Psoas muscle (tissue), 8 donors: ENCODE results near the gene DNAH8. TPM values are rescaled to one million over a fixed set of nuclear protein-coding genes. Genes with fewer than 3 reads are reported as not detected.

Experiments used
- ATAC-seq, 4 donors: fragments of 200-7000 bp; cut with Tn5 transposase; one replicate each; pipeline ENCODE4 v1.9.1; 2020; ENCODE audit warnings: moderate library complexity in 3 of 4, mild to moderate bottlenecking in 2 of 4
- DNase-seq, 2 donors: peaks; one replicate each; pipeline ENCODE4 v3.0.0-alpha.2; 2020
- H3K27ac ChIP-seq: fragments of 200-600 bp; one replicate; pipeline ENCODE4 v1.8.0; 2022
- H3K27me3 ChIP-seq, 3 donors: fragments of 200-600 bp in 1 of 3; one replicate each; pipeline versions ENCODE4 v1.6.1 to v1.8.0; 2013 to 2022; ENCODE audit warnings: low read length in 2 of 3, mild to moderate bottlenecking in 2 of 3, moderate library complexity in 1 of 3; ENCODE audit not compliant: insufficient read depth in 3 of 3
- H3K36me3 ChIP-seq, 2 donors: fragments of 200-600 bp in 1 of 2; one replicate each; pipeline versions ENCODE4 v1.6.1 to v1.8.0; 2013 to 2022; ENCODE audit warnings: low read depth in 1 of 2, mild to moderate bottlenecking in 1 of 2, moderate library complexity in 1 of 2; ENCODE audit not compliant: insufficient read depth in 1 of 2
- H3K4me1 ChIP-seq: fragments of 200-600 bp; one replicate; pipeline ENCODE4 v1.8.0; 2022
- H3K4me3 ChIP-seq: fragments of 200-600 bp; one replicate; pipeline ENCODE4 v1.8.0; 2022; ENCODE audit warnings: mild to moderate bottlenecking
- H3K9me3 ChIP-seq: fragments of 200-600 bp; one replicate; pipeline ENCODE4 v1.8.0; 2022
- CTCF ChIP-seq: fragments of 200-600 bp; IDR thresholded peaks from one replicate; pipeline ENCODE4 v1.8.0; 2022; ENCODE audit warnings: antibody characterized with exemption
- WGBS, 3 donors: extraction: QIAGEN DNeasy Blood & Tissue Kit; methylation state at CpG; one replicate each; pipeline versions ENCODE4 v1.1.6 to v1.1.7; 2013; 5-methylcytosine and 5-hydroxymethylcytosine counted together
- intact Hi-C, 2 donors: fragments of 100-400 bp; cut with DNase I; formaldehyde crosslinking; loops; one replicate each; pipeline versions ENCODE4 v1.11.0 to v1.14.2; 2022
- polyA plus RNA-seq, 3 donors: library from polyadenylated mRNA; stranded (reverse); fragments of 200-250 nt; gene quantifications; one replicate each; pipeline ENCODE4 v1.2.3, GENCODE V29; 2013
- total RNA-seq, 4 donors: library from RNA; stranded (reverse); fragmentation: NEBNext Ultra II Directional in 2 of 4; extraction: Animal tissue kit (Norgen Biotek cat#: 25700) in 2 of 4; gene quantifications; one replicate each; pipeline versions ENCODE4 v1.2.1 to v1.2.4, GENCODE V29; 2021 to 2023
- donor health status: healthy with polysubstance abuse.
- donor health status: DM: no; HTN: no; CAD: no; lungs with moderate emphysema.
- donor health status: Bipolar disorder and iron deficiency.
- donor health status: healthy.
- donor health status: DM: yes; HTN: yes; CAD: no.
- donor health status: DM: no; HTN: no; CAD: no.
- donor health status: DM: no; HTN: no; CAD: no.
- donor health status: DM: yes; HTN: yes; CAD: no.

DNAH8 gene
- total and polyA plus RNA-seq, 7 donors = 0.02 TPM; not detected in 6

- ATAC-seq (no peak), DNase-seq (no peak)
- H3K4me1 ChIP-seq = no peaks in the 10 kb centered on the region
- TF ChIP-seq CTCF = no peak
- H3K4me3 ChIP-seq = no peak overlapping the region
- no peaks in the 10 kb centered on the region for H3K9me3 ChIP-seq
- H3K27me3 ChIP-seq = peaks cover 0 to 2% (median 0%) of the 10 kb centered on the region in 3 donors
- no peak overlapping the region for H3K27ac ChIP-seq
- intact Hi-C loops = no loop called here
- WGBS, 3 donors = 71 to 81% (median 77%) methylated on average over 3 of the region's 3 CpGs
- no peaks in the 10 kb centered on the region for H3K36me3 ChIP-seq
Measured at GRCh38 chr6:38843798-38844197, 128.7 kb downstream of the DNAH8 start.

- intact Hi-C loops = no loop called here
- H3K9me3 ChIP-seq = no peaks in the 10 kb centered on the region
- H3K27ac ChIP-seq = no peak overlapping the region
- H3K27me3 ChIP-seq = peaks cover 0 to 6% (median 0%) of the 10 kb centered on the region in 3 donors
- no peak overlapping the region for H3K4me3 ChIP-seq
- no peaks in the 10 kb centered on the region for H3K4me1 ChIP-seq
- no peak for DNase-seq
- 65 to 86% (median 71%) methylated on average over 3 of the region's 3 CpGs for WGBS, 3 donors
- TF ChIP-seq CTCF = no peak
- no peak for ATAC-seq
- no peaks in the 10 kb centered on the region for H3K36me3 ChIP-seq
Measured at GRCh38 chr6:38845931-38846330, 130.8 kb downstream of the DNAH8 start.

GRCh38 chr6:38846361-38846760 lies 131.2 kb downstream of the DNAH8 start:
- Histone ChIP-seq H3K27me3 (peaks cover 0 to 6% (median 0%) of the 10 kb centered on the region in 3 donors), H3K4me3 (no peak overlapping the region), H3K36me3 (no peaks in the 10 kb centered on the region), H3K4me1 (no peaks in the 10 kb centered on the region), H3K9me3 (no peaks in the 10 kb centered on the region), H3K27ac (no peak overlapping the region)
- no peak for DNase-seq
- TF ChIP-seq CTCF = no peak
- intact Hi-C loops = no loop called here
- ATAC-seq = no peak
- WGBS, 3 donors = 76 to 77% (median 77%) methylated on average over 3 of the region's 3 CpGs

GRCh38 chr6:38846844-38847243 lies 131.7 kb downstream of the DNAH8 start:
- Histone ChIP-seq H3K4me3 (no peak overlapping the region), H3K36me3 (no peaks in the 10 kb centered on the region), H3K27ac (no peak overlapping the region), H3K9me3 (no peaks in the 10 kb centered on the region), H3K4me1 (no peaks in the 10 kb centered on the region), H3K27me3 (peaks cover 0 to 6% (median 3%) of the 10 kb centered on the region in 3 donors)
- ATAC-seq (no peak), DNase-seq (no peak)
- no peak for TF ChIP-seq CTCF
- 90 to 100% (median 93%) methylated on average over 1 of the region's 1 CpG for WGBS, 3 donors
- intact Hi-C loops = no loop called here

- Histone ChIP-seq H3K4me3 (no peak overlapping the region), H3K36me3 (no peaks in the 10 kb centered on the region), H3K4me1 (no peaks in the 10 kb centered on the region), H3K27ac (no peak overlapping the region), H3K27me3 (peaks cover 0 to 6% (median 3%) of the 10 kb centered on the region in 3 donors), H3K9me3 (no peaks in the 10 kb centered on the region)
- no peak for TF ChIP-seq CTCF
- WGBS, 3 donors = 84 to 96% (median 93%) methylated on average over 2 of the region's 2 CpGs
- intact Hi-C loops = no loop called here
- ATAC-seq (no peak), DNase-seq (no peak)
Measured at GRCh38 chr6:38847497-38847896, 132.4 kb downstream of the DNAH8 start.
